HG02852 (cell line): ENCODE data around the gene ADCY7.

Source experiments
- ATAC-seq: cut with Tn5 transposase; IDR thresholded peaks from one replicate; pipeline ENCODE4 v1.9.1; 2021; ENCODE audit warnings: mild to moderate bottlenecking, moderate library complexity; ENCODE audit not compliant: unreplicated experiment

The ADCY7 gene

DNA sequence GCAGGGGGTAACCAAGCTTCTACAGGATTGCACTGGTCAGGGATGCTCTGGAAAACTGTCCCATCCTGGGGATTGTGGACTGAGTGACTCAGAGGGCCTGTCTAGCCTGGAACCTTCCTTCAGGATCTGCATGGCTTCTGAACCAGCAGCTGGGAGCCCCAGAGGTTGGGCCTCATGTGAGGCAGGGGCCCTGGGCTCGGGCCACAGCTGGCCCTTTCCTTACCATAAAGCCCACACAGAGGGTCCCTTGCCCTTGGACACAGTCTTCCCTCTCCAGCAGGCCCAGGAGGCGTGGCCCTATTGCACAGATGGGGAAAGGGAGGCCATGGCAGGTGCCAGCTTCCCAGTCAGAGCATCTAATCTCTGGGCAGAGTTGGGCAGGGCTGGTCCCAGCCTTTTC lies 30.5 kb downstream of the ADCY7 start:
- ATAC-seq: no peak

DNA sequence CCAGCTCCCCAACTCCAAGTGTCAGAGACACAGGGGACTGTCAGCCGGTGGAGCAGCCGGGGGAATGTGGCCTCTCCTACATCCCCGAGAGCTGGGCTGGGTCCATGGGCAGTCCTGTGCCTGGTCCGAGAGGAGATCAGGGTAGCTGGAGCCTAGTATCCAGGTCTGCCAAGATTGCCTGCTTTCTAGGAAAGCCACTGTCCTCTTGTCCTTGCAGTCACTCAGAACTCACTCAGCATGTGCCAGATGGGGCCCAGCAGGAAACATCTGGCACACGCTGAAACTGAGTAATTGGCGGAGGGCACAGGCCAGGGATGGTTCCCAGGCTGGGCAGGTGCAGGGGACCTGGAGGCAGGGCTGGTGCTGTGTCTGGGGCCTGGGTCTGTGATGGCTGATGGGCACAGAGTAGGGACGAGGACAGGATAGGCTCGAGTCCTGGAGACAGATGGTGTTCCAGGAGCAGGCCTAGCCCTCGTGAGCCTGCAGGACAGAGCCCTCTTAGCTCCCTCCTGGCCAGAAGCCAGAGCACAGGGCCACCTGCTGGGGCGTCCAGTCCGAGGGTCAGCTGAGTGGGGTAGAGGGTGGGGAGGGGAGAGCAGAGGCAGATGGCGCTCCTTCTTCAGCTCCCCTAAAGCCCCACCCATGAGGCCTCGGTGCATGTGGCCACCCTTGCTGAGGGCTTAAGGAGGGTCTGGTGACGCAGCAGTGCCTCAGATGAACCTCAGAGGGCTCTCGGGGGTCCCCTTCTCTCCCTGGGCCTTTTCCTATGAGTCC lies 31.1 kb downstream of the ADCY7 start:
- ATAC-seq: no peak

DNA sequence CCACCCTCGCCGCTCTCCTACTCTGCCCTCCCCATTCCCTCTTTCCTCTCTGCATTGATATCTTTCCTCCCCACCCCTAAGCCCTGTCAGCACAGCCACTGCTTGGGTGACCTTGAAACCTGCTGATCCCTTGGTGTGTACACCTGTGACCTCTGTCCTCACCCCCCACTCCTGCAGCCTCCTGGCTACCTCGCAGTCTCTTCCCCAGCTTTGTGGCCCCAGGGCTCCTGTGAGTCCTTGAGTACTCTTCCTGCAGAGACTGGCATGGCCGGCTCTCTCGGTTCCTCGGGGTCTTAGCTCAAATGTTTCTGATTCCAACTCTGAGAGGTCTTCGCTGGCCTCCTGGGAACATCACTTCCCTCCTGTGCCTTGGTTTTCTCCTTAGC lies 31.7 kb downstream of the ADCY7 start:
- no peak for ATAC-seq

DNA sequence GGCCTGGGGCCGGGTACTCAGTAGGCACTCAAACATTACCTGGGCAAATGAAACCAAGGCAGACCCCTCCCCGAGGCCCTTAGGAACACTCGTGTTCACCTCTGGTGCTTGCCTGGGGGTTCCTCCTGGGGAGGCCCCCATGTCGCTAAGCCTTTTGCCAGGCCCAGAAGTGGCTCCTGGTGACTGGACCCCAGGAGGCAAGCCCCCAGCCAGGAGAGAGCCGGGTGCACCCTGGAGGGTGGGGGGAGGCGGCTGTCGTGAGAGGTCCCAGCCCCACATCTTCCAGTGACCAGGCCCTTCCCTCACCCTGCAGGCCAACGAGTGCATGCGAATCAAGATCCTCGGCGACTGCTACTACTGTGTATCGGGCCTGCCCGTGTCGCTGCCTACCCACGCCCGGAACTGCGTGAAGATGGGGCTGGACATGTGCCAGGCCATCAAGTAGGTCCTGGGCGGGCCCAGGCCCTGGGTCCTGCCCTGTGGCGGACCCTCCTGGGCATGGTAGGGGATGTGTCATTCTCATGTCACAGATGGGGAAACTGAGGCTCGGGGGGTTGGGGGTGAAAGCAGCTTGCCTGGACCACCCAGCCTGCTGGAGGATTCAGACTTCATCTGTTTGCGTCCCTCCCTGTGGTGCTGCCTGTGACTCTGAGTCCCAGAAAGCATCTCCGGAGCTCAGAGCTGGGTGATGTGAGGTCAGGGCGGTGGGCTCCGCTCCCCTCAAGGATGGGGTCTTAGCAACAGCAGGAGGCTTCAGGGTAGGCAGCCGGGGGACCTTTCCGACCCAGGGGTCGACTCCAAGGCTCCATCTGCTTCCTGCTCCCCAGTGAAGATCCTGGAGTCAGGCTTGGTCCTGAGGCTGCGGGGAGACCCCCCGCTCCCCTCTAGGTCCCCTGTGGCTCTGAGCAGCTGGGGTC lies 32.5 kb downstream of the ADCY7 start:
- ATAC-seq: no peak

DNA sequence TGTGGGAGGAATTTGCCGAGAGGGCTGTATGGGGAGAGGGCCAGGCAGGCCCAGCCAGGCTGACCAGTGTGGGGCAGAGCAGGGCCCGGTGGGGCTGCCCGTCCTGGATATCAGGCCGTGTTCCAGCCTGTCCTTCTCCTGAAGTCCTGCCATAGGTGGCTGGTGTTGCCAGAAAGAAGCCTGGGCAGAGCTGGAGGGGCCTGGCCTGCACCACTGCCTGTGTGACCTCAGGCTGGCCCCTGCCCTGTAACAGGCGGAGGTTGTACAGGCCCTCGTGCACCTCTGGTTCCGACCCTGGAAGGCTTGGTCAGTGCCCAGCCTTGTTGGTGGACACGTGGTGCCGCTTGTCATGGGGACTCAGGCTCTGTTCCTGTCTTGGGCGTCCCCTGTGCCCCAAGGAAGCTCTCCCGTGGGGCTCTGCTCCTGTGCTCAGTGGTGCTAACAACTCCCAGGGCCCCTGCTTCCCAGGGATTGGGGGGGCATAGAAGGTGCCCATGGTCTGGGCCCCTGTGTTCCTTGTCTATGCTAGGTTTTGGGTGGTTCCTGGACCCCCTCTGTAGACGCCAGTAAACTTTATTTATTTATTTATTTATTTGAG lies 33.3 kb downstream of the ADCY7 start:
- ATAC-seq: no peak

DNA sequence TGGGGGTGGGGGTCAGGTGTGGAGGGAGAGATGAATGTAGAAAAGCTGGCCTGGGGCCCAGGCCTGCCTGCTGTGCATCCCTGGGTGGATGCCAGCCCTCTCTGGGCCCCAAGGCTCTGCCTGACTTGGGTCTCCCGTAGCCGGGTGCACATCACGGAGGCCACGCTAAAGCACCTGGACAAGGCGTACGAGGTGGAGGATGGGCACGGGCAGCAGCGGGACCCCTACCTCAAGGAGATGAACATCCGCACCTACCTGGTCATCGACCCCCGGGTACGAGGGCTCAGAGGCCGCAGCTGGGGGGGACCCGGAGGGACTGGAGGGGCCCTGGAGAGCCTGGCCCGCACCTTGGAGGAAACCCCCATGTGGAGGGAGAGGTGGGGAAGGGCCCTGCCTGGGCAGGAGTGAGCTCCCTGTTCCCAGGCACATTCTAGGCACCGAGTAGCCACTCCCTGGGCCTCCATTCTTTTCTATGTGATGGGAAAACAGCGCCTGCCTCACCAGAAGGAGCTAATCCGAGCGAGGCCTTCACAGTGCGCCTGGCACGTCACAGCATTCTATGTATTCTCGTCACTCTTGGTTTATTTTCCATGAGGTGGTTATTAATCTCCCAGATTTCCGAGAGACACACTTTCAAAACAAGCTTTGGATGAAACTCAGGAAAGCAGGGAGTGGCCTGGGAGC lies 34.7 kb downstream of the ADCY7 start:
- ATAC-seq: no peak

DNA sequence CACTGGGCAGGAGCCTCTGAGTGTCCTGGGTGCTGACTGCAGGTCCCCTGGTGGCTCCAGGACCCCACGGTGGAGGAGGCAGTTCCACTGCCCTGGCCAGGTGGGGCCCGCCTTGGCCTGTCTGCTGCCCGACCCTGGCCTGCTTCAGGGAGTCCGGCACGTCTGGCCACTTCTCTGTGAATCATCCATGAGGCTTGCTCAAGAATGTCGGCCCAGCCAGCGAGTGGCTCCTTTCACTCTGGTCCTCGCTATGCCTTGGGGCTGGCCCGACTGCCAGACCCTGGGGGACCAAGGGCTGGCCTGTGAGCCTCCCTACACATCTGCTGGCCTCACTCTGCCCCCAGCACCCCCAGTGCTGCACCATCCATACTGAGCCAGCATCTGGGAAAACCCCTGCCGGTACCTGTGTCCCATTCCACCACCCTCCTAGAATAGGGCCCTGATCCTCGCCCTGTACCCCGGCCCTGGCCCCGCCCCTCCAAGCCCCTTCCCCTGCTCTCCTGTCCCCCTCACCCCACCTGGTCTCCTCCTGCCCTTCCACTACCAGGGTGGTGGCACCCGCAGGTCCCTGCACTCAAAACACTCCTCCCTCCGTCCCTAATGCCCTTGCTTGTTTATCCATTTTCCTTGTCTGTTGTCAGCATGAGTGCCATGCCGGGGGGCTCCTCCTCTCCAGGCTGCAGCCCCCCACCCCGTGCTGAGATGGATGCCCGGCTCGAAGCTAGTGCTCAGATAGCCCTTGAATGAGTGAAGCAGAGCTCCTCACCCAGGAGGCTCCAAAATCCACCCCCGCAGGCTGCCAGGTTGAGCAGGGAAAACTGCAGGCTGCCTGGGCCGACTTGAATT lies 35.5 kb downstream of the ADCY7 start:
- no peak for ATAC-seq

DNA sequence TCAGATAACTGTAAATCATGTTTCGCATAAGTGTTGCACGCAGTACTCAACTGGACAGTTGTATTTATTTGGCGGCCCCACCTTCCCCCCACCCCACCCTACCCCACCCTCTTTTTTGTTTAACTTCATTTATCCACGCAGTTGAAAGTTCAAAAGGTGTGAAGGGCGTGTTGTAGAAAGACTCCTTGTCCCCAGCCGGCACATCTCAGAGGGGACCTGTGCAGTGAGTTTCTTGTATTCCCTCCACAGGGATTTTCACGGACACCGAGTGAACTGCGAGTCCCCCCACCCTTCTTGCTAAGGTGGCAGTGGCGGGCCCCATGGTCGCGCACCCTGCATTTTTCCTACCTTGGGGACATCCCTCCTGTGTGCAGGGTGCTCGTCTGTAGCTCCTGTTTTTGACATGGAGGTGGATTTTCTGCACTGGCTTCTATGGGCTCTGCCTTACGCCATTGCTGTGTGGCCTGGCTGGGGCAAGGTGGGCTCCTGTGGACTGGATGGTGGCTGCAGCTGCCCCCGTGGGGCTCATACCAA lies 36.2 kb downstream of the ADCY7 start:
- ATAC-seq: no peak

DNA sequence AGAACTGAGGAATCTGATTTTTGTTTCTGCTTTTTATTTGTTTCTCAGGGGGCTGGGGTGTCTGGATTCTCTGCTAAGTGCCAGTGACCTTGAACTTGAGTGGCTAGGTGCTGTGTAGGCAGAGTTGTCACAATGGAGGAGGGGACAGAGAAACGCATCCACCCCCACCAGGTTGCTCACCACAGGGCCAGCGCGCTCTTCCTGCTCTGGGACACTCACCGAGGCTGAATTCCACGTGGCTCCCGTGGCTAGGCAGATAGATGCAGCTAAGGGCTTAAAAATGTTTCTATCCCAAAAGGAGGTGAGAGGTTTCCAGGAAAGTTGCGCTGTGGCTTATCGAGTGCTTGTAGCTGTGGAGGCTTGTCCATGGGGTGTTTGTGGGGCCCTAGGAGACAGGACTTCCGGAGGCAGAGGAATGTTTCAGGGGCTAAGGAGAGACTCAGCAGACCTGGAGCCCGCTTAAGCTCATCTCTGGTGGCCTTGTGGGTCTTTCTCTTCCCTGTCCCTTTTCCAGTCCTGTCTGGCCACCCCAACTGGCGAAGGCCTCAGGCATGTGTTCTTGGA lies 36.8 kb downstream of the ADCY7 start:
- ATAC-seq: no peak

DNA sequence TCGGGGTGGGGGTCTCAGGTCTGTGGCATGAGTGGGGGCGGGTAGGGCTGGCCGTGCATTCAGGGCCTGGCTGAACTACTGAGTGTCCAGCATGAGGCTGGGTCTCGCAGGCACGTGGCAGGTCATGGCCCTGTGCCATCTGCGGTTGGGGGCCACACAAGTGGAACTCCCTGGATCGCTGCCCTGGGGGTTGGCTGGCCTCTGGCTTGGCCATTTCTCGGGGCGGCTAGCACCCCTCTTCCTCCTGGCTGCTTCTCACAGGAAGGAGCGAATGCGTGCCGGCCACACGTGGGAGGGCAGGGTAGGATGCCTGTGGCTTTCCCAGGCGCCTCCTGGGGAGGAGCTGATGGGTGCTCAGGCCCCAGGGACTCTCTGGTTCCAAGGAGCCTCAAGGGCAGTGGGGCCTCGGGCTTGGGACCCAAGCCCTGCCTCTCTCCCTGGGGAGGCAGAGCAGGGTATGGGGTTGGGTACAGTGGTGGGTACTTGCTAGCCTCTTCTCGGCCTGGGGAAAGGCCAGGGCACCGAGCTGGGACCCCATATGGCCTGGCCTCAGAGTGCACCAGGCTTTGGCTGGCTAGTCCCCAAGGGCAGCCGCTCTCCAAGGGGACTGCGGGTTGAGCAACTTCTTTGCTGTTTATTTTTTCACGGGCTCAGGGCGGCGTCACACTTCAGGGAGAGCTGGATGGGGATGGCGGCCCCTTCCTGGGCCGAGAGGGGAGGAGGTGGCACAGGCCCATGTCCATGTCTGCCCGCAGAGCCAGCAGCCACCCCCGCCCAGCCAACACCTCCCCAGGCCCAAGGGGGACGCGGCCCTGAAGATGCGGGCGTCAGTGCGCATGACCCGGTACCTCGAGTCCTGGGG lies 37.5 kb downstream of the ADCY7 start:
- no peak for ATAC-seq

DNA sequence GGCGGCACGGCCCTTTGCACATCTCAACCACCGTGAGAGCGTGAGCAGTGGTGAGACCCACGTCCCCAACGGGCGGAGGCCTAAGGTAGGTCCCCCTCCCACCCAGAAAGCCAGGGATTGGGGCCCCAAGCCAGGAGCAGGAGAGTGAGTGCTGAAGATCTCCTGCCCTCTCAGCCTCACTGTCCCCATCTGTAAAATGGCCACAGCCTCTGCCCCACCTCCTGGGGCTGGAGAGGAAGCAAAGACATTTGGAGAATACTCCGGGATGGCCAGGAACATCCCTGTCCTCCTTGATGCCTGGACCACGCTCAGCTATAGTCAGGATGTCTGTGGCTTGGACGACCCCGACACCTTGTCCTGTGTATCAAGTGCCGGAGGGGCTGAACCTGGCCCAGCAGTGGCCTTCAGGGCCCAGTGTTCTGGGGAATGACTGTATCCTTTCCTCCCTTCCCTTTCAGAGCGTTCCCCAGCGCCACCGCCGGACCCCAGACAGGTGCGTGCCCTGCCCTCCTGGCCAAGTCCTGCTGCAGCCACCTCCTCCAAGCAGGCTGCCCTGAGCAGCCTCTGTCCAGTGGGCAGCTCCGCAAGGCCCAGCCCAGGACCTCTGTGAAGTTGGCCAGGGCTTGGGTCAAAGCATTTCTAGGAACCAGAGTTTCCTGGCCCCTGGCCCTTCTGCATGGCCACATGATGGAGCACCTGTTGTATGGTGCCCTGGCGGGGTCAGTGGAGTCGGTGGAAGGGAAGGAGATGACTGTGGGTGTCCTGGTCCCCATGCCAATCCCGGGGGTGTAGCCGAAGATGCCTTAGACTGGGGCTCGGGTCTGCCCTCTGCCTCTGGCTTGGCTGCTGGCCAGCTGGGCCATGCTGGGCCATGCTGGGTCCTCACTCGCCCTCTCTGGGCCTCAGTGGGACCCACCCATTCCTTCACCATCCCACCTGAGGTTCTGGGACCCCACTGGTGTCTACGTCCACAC lies 38.4 kb downstream of the ADCY7 start:
- ATAC-seq: no peak

DNA sequence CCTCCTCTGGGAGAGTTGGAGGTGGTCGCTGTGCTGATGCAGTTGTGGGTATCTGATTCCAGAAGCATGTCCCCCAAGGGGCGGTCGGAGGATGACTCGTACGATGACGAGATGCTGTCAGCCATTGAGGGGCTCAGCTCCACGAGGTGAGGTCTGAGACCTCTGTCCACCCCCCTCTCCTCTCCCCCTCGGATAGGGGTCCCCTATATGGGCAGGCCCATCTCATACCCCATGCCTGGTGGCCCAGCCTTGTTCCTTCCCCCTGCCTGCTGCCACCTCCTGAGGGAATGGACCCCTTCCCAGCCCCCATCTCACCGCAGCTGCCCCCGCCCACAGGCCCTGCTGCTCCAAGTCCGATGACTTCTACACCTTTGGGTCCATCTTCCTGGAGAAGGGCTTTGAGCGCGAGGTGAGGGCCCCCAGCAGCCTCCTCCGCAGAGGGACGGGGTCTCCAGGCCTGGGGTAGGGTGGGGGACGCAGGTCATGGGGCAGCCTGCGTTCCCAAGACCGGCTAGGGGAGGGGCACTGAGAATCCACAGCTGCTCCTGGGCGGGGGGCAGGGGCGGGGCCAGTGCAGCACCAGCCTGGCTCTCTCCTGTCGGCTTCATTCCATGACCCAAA lies 39.2 kb downstream of the ADCY7 start:
- ATAC-seq: no peak

DNA sequence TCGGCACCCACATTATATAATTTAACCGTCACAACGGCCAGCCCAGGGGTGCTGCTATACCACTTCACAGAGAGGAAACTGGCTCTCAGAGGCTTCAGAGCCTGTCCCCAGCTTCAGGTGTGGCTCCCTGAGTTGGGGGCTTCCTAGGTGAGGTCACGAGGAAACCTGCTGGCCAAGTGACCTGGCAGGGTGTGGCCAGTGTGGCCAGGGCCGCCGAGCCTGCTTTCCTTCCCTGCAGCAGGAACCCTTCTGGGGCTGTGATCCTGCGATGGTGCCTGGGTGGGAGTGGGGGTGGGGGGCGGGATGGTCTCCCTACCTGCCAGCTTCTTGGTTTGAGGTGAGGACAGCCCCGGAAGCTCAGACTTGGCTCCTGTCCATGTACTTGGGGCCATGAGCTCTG lies 39.9 kb downstream of the ADCY7 start:
- no peak for ATAC-seq

DNA sequence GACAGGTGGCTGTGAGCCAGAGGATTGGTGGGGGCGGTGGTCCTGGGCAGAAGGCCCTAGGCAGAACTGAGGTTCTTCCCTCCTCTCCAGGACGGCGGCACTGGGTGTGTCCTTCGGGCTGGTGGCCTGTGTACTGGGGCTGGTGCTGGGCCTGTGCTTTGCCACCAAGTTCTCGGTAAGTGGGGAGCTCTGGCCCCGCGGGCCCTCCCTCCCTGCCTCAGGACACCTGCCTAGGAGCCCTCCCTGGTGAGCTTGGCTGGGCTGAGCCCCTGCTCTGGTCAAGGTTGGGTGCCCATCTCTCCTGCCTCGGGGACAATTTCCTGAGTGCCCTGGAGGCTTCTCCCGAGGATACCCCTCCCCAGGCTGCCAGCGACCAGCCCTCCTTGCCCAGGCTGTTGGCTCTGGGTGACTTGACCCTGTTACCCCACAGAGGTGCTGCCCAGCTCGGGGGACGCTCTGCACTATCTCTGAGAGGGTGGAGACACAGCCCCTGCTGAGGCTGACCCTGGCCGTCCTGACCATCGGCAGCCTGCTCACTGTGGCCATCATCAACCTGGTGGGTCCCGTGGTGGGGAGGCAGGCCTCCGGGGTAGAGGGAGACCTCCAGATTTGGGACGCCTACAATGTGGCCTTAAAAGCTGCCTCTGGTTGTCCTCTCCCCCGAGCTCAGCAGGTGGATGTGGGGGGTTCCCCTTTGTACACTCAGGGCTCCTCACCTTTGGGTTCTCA lies 42.0 kb downstream of the ADCY7 start:
- no peak for ATAC-seq

DNA sequence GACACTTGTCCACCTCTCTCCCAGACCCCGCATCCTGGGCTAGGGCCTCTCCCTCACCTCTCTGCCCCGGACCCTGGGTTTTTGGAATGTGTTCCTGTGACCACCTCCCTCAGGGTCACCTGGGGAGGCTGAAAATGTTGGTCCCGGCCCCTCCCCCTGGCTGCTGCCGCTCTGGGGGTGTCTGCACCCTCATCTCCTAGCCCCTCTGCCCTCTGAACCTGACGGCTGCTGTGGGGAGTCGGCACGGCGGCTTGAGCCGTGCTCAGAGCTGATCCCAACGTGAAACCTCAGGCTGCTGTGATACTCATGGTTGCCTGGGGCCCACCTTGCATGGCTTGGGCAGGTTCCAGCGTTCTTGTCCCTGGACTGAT lies 42.8 kb downstream of the ADCY7 start:
- no peak for ATAC-seq

DNA sequence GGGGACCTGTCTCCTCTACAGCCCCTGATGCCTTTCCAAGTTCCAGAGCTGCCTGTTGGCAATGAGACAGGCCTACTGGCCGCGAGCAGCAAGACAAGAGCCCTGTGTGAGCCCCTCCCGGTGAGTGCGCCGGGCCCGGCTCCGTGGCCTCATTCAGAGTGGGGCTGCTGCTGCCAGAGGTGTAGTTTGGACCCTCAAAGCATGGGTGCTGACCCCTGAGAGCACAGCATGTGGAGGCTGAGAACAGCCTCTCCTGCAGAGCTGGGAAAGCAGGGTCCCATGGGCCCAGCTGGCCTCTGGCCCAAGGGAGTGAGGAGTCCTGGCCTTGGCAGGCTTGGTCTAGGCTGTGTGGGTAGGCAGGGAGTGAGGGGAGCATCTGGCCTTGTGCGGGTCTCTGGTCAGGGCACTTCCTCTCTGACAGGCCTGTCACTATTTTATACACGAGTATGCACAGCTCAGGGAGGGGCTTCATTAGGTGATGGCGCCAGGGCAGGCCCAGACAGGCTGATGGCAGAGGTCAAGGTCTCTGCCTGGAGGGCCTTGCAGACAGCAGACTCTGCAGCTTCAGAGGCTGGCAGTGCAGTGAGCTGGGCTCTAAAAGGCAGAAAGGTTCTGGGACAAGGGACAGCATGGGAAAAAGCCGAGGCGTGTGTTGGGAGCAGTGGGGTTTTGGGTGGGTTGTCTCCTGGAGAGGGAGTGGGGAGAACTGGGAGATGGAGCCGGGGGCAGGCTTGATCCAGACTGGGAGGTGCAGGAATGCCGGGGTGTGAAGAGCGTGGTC lies 43.4 kb downstream of the ADCY7 start:
- no peak for ATAC-seq
